GM19438 (cell line): Measurements from ENCODE around the gene CLEC18B.
"Not testable (repeated sequence)": the region's sequence is repeated elsewhere in the genome, so short reads cannot be mapped to it uniquely, and the experiment has no call there.

Experiments used
- ATAC-seq: cut with Tn5 transposase; IDR thresholded peaks from one replicate; pipeline ENCODE4 v1.9.1; 2021; ENCODE audit warnings: low read depth; ENCODE audit not compliant: unreplicated experiment

Gene CLEC18B

DNA sequence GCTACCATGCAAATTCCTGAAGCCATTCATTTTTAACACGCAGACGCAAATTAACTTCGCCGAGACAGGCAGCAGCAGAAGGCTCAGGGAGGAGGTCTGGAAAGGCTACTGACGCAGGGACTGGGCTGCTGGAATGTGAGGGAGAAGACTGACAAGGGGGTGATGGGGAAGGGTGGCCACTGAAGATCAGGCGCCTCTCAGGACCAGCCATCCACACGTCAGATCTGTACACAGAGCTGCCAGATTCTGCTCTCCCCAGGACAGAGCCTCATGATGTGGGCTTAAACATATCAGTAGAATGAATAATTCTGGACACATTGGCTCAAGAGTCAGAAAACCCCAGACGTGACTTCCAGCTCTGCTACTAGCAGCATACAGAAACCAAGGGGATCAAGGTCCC is 25.6 kb upstream of the CLEC18B start:
- no peak for ATAC-seq

DNA sequence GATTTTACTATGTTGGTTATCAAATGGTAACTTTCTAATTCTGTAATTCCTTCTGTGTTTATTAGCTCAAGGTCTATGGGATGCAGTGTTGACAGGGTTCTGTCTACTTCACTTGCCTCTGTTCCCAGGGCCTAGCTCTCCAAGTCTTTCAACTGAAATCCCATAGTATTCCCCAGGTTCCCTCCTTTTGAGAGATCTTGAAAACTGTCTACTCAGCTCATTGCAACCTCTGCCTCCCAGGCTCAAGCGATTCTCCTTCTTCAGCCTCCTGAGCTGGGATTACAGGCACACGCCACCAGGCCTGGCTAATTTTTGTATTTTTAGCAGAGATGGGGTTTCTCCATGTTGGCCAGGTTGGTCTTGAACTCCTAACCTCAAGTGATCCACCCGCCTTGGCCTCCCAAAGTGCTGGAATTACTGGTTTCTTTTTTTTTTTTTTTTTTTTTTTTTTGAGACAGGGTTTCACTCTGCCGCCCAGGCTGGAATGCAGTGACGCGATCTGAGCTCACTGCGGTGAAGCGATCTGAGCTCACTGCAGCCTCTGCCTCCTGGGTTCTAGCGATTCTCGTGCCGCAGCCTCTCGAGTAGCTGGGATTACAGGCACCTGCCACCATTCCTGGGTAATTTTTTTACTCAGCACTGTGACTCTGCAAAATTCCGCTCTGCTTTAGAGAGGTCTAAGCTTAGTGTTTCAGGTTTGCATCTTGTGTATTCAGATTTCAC is 22.5 kb upstream of the CLEC18B start:
- not testable (repeated sequence) for ATAC-seq

DNA sequence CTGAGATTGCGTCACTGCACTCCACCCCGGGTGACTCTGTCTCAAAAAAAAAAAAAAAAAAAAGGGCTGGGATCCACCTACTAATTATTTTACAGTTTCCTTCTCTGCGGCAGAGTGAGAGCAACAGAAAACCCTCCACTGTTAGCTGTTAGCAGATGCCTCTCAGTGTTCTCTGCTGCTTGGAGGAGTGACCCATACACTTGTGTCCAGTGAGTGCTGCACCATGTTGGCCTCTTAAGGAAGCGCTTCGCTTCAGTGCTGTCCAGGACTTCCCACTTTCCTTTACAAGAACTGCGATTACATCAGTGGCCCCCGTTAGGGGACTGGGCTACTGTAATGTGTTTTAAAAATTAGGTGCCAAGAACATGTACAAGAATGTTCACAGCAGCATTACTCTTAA is 18.4 kb upstream of the CLEC18B start:
- ATAC-seq = no peak

DNA sequence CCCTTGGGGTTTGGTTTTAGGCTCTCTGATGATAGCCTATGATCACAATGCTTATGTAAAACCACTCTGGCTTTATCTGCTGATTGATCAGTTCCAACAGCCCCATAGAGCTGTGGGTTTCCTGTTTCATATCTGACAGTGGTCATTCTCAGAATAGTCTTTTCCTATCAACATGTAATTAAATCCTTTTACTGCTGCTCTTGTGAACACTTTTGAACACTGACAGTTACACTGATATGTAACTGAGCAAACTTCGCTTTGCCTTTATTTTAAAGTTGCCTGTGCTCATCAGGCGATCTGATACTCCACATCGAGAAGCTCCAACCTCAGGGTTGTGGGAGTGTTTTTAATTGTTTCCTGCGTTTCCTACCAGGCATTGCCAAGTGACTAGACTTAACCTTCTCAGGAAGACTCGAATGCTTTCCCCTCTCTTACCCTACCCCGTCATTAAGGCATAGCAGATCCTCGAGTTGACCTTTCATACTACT is 17.3 kb upstream of the CLEC18B start:
- ATAC-seq = no peak

DNA sequence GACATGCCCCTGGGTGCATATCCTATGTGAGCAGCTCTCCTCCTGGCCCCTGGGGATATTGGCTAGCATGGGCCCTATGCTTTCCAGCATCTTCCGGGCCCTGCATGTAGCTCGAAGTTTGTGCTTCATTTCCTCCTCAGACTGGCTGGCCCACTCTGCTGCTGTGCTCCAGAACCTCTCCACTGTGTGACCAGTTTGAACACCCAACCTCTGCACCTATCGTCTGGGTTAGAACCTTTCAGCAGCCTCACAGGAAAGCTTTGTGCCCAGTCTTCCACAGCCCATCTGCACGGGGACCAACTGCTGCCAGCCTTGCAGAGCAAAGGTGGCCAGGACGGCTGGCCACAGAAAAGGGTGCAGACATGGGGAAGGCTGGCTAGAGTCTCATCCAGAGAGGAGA is 10.2 kb upstream of the CLEC18B start:
- no peak for ATAC-seq

DNA sequence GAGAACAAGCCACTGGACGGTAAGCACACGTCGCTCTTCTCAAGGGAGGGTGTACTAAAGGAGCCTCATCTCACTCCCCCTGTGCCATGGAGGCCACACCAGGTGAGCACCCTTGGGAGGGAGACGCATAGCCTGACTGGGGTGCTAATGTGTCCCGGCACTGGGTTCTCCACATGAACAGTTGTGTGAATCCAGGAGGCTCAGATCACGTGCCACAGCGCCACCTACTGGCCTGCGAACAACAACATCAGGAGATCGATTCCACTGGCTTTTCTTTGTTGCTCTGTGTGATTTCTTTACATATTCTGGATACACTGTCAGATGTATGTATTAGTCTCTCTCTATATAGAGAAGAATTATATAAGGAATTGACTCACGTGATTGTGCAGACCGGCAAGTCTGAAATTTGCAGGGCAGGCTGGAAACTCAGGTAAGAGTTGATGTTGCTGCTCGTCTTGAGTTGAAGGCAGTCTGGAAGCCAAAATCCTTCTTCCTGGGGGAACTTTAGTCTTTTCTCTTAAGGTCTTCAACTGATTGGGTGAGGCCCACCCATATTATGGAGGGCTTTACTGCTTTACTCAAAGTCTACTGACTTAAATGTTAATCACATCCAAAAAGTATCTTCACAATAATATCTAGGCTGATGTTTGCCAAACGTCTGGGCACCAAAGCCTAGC is 8.9 kb upstream of the CLEC18B start:
- not testable (repeated sequence) for ATAC-seq

DNA sequence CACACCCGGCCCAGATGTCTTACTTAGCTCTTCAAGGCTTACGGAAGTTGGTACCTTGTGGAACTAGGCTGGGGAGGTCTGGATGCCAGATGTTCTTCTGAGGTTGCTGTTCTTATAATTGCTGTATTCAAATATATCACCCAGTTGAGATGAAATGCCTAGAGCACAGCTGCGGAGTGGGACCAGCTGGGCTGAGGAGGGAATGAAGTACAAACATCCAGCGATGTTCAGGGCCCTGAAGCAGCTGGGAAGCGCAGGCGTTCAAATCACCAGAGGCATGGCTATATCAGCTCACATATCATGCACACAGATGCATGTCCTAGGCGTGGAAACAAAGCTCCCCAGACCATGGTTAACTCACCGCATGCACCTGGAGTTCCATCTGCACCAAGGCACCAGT is 7.2 kb upstream of the CLEC18B start:
- not testable (repeated sequence) for ATAC-seq

DNA sequence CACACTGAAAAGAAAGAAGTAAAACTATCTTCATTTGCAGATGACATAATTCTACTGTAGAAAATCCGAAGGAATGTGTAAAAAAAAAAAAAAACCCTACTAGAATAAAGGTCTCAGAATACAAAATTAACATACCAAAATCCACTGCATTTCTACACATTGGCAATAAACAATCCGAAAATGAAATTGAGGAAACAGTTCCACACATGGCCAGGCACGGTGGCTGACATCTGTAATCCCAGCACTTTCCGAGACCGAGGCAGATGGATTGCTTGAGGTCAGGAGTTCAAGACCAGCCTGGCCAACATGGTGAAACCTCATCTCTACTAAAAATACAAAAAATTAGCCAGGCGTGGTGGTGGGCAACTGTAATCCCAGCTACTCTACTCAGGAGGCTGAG is 4.5 kb upstream of the CLEC18B start:
- not testable (repeated sequence) for ATAC-seq

DNA sequence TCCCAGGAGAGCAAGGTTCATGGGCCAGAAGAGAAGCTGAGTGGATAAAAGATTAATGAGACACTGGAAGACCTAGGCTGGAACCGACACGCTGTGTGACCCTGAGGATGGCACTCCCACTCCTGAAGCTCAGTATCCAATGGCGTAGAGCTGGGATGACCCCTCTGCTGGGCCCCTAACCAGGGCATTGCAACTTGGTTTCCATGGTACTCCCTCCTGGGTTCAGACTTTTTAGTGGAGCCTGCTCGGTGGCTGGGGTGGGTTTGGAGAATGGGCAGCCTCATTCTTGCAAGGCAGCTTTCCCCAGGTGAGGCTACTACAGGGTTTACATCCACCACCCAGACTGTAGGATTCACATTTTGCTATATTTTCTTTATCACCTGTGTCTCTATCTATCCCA is 2.4 kb upstream of the CLEC18B start:
- not testable (repeated sequence) for ATAC-seq

DNA sequence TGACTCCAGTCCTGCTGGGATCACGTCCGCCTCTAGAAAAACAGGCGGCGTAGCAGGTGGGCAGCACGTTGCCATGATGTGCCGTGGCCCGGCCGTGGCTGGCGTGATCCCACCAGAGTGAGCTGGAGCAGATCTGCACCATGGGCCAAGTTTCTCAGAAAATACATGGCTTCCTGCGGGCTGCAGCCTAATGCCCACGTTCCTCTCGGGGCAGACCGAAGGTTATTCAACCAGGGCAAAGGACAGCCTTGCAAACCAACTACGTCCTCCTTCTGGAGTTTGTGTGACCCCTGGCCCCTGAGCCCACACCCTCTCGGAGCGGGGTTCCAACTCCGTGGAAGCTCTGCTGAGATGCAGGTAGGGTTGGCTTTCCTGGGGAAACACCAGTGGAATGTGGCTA is 808 bp upstream of the CLEC18B start:
- ATAC-seq = not testable (repeated sequence)

DNA sequence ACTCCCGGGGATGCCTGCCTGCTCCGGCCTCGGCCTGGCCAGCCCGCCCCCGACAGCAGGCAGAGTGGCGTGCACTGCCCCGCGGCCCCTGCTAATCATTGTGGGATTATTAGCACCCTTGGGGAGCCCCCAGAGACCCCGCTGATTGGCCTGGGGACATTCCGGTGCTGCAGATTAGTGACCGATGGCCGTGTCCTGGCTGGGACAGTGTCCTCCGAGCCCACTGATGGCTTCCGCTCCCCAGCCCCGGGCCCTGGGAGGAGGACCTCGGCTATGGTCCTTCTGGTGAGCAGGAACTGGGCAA is 156 bp upstream of the CLEC18B start:
- ATAC-seq = not testable (repeated sequence)

DNA sequence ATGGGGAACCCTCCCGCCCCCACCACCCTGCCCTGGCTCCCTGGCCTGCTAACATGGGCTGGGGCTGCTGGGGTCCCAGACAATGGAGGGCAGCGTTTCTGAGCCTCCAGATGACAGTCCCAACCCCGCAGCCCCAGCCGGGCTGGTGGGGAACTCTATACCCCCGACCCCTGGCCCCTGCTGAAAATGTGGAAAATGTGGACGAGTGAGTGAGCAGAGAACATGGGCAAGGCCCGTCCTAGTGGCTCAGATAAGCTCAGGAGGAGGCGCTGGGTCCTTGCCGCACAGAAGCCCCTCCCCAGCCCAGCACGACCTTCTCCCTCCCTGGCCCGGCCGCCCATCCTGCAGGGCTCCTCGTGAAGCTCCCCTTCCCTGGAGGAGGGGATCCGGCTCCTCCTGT is 1.5 kb downstream of the CLEC18B start:
- ATAC-seq = not testable (repeated sequence)

DNA sequence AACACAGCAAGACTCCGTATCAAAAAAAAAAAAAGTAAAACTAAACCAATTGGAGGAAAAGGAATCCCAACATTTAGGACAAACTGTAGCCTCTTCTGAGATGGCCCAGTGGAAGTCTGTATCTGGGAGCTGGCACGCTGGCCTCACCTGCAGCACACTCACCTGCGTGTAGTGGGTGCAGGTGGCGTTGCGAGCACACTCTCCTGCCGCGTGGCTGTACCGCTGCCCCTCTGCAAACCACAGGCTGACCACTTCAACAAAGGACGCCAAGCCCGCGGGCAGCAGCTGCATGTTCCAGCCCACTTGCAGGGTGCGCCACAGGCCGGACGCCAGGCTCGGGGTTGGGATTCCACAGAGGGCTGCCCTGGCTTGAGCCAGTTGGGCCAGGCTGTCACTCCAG is 3.4 kb downstream of the CLEC18B start:
- ATAC-seq = not testable (repeated sequence)

DNA sequence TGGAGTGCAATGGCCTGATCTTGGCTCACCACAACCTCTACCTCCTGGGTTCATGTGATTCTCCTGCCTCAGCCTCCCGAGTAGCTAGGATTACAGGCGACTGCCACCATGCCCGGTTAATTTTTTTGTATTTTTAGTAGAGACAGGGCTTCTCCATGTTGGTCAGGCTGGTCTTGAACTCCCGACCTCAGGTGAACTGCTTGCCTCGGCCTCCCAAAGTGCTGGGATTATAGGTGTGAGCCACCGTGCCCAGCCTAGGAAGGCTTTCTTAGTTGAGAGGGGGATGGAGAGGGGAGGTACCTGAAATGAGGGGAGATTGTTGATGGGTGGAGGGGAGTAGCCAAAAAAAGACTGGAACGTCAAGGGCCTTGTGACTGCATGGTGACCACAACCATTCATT is 7.4 kb downstream of the CLEC18B start:
- not testable (repeated sequence) for ATAC-seq

DNA sequence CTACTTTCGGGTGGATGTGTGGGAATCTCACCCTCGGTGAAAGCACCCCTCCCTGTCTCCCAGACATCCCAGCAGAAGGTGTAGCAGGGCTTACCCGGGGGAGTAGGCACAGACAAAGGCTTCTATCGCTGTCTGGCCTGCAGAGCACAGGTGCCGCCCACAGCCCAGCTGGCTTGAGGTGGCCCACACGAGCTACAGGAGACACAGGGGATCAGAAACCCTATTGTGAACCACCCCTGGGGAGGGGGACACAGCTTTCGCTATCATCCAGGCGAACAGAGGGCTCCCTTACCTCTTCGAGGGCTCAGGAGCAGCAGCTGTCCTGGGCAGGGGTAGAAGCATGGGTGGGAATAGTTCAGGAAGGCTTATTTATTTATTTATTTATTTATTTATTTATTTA is 7.8 kb downstream of the CLEC18B start:
- not testable (repeated sequence) for ATAC-seq

DNA sequence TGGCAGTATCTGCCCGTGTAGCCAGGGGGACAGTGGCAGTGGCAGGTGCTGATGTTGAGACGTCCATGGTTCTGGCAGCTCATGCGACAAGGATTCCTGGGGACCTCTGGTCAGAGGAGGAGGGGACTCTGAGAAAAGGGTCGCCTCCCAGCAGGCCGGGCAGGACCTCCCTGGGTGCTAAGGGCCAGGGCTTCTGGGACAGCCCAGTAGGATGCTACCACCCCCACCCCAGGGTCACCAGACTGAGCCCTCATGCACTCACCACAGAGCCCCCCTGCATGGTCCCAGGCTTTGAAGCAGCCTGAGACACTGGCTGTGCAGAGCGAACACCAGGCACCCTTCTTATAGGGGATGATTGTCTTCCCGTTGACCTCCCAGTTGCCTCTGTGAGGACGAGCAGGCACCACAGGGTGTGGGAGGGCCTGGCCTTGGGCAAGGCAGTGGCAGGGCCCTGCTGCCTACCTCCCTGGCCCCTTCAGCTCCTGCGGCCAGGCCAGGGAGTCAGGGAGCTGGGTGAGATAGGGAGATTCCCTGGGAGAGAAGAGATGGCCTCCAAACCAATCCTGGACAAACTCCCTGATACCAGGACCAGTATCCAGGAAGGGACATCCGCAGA is 8.4 kb downstream of the CLEC18B start:
- ATAC-seq = not testable (repeated sequence)

DNA sequence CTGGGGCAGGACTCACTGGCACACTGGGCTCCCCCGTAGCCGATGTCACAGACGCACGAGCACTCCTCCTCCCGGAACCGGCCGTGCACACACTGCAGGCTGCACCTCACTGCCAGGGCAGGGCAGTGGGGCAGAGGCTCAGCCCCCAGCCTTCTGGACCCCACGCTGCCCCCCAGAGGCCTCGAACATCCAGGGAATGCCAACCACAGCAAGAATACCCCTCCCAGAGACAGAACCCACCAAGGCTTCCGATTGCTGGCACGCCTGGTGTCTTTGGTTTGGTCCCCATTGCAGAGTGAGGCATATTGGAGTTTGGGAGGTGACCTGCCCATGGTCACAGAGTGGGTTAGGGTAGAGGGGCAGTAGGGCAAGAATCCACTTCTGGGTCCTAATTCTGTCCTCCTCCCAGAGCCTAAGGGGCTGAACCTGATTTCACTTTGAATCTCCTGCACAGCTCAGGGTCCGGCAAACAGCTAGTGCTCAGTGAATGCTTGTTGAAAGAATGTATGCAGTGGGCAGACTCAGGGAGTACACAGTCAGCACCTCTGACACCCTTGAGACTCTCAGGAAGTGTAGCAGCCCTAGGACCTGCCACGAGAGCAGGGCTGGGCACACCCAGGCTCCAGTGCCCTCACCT is 9.0 kb downstream of the CLEC18B start:
- not testable (repeated sequence) for ATAC-seq

DNA sequence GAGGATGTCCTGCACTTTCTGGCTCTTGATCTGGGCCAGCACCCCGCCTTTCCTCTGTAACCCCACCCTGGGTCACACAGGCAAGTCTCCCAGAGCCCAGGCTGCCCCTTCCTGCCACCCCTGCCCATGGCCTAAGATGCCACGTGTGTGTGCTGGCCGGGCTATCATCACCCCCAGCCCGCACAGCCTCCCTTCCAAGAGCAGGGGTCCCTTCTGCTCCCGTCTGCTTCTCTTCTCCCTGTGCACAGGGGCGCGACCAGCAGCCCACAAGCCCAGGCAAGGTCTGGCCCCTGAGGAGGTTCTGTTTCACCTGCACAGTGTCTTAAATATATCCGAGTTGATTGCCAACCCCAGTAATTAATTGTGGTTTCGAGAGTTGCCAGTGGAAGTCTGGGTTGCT is 10.3 kb downstream of the CLEC18B start:
- not testable (repeated sequence) for ATAC-seq

DNA sequence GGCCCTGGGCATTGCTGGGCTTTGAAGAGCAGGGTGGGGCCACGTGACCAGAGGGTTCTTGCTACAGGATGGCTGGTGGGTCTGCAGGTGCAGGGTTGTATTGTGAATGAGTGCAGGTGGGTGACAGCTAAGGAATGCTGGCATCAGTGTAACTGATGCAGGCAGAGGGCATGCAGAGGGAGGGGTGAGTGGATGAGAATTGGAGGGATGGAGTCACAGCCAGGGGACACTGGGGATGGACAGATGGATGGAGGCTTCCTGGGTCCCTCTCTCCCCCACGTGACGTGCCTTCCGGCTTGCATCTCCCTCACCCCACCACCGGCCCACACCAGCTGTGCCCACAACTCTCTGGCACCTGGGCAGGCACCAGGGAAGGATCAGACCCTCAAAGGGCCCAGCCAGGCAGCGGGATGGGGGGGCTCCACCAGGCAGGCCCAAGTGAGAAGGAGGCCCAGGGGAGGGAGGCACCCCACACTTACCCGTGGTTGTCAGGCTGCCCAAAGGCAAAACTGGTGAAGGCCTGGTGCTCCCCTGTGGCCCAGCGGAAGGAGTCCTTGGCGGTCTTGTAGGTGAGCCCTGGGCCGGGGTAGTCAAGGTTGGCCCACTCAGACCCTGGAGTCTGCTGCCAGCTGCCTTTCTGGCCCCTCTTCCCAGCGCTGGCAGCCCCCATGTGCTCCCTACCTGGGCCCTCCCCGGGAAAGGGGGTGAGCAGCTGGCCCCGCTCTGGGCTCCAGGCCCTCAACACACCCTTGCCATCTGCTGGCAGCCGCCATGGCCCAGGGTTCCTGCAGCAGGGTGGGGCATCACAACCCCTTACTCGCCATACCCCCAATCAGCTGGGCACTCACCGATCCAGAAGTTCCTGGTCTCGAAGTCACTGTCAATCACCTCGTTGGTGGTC is 11.0 kb downstream of the CLEC18B start:
- ATAC-seq = not testable (repeated sequence)
